ENCODE data around the gene RNASEH2A.
A peak's percentile ranks its signal among the peaks of the same experiment; 100 is the strongest.
"Not testable (repeated sequence)": the region's sequence is repeated elsewhere in the genome, so short reads cannot be mapped to it uniquely, and the experiment has no call there.

Gene RNASEH2A

DNA sequence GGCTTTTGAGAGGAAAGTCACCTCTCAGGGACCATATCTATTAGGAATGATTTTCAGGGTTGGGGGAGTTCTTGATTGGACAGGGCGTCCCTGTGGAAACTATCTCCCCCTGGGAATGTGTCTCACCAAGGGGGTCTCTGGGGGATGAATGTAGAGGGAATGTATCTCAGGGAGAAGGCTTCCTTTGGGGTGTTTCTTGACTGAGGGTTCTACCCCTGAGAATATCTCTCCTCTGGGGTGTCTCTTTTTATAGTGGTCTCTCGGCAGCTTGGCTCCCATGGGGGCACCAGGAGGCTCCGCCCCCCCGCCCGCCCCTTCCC is 27.0 kb downstream of the RNASEH2A start:
- no peak for DNase-seq (ENCODE audit: low read depth, low spot score)

DNA sequence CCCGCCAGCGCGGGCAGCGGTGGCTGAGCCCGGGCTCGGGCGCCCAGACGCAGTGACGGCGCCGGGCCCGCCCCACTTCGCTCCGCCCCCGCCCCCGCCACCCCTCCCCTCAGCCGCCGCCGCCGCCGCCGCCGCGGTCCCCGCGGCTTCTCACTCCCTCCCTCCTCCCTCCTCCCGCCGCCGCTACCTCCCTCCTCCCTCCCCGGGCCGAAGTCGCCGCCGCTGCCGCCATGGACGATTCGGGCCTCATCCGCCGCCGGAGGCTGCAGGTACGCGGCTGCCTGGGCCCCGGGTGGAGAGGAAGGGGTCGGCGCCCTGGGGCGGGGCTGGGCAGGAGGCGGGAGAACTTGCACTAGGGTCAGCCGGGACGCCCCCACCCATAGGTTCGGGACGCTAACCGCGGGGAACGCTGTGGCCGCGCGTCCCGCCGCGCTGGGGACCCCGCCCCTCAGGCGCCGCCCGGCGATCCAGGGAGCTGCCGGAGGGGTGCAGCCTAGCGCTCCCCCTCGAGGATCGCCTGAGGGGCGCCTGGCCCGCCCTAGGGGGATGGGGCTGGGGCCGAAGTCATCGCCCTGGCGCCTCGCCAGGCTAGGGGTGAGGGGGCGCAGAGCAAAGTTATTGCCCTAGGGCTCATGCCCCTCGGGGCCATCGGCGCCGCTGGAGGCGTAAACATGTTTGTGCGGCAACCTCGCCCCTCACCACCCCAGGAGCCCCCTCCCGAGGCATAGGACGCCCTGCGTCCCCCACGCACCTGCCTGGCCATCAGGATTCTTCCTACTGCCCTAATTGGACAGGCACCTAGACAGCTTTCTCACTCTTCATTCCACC is 27.6 kb downstream of the RNASEH2A start:
- no peak for DNase-seq (ENCODE audit: low read depth, low spot score)

DNA sequence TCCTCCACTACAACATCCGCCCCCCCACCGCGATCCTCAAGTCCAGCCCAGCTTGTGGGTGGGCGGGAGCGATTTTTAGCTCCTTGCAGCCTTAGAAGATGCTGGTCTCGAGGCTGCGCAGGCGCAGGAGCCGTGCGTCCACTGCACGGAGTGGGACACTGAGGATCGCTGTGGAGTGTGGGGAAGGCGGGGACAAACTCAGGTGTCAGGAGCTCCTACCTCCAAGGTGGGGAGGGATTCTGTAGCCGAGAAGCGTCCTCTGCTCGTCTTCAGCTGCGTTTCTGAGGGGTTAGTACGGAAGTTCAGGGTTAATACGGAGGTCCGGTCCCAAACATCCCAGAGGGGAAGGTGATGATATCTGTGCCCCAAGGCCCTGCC is 28.2 kb downstream of the RNASEH2A start, which contains the start of gene RTBDN:
Gene RTBDN, minus strand, starts transcription at position 14 of the 378 bp plus-strand sequence. CDS start 4,600 bp downstream, outside the sequence.
- DNase-seq (ENCODE audit: low read depth, low spot score), result no peak

DNA sequence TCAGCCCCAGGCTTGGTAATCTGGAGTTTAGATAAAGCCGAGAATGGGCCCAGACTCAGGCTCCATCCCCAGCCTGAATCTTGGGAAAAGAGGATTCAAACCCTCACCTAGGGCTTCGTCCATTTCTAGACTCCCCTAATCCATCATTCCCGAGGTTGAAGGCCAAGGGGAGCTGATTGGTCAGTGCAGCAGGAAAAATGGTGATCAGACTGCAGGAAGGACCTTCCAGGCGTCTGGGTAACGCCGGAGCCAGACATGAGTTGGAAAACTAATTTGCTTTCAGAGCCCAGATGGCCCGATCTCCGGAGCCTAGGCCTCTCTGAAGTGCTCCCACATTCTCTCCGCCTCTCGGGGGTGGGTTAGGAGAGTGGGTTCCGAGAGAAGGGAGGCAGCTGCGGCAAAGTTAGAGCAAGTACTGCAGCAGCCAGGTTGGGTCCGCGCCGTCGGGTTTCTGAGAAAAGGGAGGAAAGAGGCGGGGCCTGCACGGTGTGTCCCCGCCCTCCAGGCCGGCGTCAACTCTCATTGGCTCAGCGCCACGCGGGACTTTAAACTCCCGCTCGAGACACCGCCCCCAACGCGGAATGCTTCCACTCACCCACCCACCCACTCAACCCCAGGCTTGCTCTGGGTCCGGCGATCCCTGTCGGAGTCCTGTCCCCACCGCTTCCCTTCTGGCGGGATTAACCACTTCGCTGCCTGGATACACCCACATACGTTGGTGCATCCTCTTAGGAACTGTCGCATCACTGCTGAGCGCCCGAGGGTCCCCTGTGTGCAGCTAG is 28.8 kb downstream of the RNASEH2A start:
- DNase-seq (ENCODE audit: low read depth, low spot score), result no peak

DNA sequence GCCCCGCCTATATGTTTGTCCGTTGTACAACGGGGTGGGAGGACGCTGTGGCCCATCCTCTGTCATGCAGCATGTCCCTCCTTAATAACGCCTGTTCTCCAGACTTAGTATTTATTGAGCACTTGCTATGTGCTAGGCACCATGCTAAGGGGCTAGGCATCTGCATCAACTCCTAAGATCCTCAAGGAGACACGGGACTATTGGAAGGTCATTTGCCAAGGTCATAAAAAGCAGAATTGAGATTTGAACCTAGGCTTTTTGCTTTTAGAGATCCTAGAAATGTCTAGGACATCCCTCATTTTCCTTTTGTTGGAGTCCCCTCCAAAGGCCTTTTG is 30.1 kb downstream of the RNASEH2A start:
- DNase-seq (ENCODE audit: low read depth, low spot score), result no peak

DNA sequence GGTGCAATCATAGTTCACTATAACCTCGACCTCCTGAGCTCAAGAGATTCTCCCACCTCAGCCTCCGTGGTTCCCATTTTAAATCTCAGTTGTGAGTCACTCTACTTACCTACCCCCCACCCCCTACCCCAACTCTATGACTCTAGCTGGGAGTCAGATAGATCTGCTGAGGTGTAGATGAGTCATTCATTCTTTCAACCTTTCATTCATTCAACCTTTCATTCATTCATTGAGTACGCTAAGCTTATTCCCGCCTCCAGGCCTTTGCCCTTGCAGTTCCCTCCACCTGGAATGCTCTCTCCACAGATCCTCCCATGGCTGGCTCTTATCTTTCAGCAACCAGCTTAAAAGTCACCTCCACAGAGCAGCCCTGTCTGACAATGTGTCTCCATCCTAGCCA is 30.8 kb downstream of the RNASEH2A start:
- DNase-seq (ENCODE audit: low read depth, low spot score), result no peak

DNA sequence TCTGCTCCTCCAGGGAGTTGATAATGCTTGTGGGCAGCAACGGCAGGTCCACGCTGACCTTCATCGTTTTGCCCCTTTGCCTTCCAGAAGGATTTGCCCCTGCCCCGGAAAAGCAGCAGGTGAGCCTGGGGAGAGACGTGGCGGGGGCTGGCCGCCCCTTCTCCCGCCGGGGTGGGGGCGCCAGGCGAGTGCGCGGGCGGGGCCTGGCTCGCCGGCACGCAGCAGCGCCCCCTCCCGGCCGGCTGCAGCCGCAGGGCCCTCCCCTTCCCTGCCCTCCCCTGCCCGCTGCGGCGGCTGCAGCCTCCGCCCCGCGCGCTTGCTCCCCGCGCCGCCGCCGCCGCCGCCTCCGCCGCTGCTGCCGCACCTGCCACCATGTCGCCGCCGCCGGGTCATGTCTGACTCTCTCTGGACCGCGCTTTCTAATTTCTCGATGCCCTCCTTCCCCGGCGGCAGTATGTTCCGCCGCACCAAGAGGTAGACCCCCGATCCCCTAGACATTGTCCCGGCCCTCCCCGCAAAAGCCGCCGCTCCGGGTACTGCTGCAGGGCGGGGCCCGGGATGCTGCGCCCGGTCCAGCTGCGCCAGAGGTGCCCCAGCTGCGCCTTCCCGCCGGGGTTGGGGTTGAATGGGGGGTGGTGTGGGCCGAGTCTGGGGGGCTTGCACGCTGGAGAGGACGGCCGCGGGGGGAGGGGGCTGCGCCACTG is 31.9 kb downstream of the RNASEH2A start, which contains the start of gene MAST1:
Gene MAST1, plus strand, starts transcription at position 334 of the 704 bp plus-strand sequence. Its CDS starts 58 bp downstream, at position 392.
- DNase-seq (ENCODE audit: low read depth, low spot score), result no peak

DNA sequence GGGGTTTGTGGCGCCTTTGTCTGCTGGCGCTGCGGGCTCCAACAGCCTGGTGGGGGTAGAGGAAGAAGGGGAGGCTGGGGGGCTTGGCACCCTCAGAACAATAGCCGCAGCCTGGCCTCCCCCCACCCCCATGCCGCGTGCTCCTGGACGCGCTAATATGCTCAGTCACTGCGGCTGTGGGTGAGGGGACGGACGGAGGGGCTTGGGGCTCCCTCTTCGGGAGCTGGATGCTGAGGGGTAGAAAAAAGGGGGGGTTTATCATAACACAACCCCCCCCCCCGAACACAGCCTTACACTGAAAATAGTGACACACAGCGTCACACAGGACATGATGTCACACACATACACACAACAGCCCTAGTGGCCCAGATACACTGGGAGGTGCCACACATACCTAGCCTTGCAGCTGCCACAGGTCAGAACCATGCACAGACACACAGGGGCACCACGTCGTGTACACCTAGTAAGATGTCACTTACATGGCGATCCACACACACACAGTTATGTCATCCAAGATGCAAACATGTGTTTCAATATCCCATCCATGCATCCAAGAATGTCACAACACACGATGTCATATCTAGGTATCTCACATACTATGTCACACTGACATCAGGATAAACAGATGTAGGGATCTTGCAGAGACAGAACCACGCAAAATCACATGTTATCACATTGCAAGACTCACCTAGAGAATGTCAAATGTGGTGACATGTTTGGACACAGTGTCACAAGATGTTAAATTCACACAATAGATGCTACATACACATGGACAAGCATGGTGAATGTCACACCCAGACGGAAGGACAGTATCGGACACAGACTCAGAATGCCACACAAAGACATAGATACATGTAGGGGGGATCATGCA is 32.7 kb downstream of the RNASEH2A start:
- no peak for DNase-seq (ENCODE audit: low read depth, low spot score)

DNA sequence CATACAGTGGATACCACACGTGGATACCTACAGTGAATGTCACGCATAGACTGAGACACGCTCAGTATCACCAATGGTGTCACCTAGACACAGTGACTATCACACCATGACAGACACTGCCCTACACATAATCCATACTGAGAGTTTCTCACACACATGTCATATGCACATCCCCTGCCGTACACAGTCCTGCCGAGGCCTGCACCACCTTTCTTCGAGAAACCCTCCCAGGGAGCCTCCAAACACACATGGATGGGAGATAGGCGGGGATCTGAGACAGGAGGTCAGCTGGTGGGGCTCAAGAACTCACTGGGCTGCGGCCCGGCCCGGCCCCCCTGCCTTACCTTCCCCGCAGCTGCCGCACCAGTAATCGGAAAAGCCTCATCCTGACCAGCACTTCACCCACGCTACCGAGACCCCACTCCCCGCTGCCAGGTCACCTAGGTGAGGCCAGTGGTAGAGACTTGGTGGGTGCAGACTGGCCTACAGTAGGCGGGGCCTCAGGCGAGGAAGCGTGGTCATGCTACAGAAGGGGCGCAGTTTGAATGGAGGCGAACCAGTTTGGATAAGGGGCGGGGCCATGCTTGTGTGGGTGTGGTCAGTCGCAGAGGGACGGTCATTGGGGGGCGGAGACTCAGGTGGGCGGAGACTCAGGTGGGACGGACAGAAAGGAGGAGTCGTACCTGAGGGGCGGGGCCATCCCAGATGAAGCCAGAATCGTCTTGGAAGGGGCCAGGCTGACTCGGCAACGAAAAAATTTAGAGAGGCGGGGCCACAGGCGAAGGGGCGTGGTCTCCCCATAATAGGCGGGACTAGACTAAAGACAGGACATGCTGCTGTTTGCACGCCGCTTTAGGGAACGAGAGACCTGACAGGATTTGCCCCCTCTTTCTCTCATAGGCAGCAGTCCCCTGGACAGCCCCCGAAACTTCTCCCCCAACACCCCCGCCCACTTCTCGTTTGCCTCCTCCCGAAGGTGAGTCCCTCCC is 34.0 kb downstream of the RNASEH2A start:
- DNase-seq (ENCODE audit: low read depth, low spot score), result no peak

DNA sequence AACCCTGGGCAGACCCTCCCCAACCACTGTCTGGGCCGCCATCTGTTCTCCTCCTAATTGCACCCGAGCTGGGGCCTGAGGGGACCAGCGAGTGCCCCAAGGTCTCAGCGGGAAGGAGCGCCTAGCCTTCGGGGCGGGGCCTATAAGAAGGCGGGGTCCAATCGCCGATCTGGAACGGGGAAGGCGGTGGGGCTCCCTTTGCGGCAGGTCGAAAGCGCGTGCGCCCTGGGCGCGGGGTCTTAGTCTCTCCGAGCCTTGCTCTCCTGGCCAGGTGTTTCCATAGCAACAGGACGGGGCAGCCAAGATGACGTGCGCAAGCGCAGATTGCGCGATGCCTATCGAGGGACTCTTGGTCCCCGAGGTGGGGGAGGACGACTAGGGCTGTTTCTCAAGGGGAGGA is 34.7 kb downstream of the RNASEH2A start:
- DNase-seq (ENCODE audit: low read depth, low spot score), result no peak

DNA sequence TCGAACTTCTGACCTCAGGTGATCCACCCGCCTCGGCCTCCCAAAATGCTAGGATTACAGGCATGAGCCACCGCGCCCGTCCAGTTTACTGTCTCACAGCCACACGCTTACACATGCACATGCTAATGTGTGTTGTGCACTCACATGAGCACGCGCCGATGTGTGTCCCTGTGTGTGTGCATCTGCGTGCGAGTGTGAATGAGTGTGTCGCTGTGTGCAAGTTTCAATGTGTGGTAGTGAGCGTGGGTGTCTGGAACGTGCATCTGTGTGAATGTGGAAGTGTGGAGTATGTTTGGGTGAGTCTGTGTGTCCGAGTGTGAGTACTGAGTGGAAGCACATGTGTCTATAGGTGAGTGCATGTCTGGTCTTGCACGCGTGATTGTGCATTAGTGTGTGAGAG is 36.1 kb downstream of the RNASEH2A start:
- DNase-seq (ENCODE audit: low read depth, low spot score), result no peak

DNA sequence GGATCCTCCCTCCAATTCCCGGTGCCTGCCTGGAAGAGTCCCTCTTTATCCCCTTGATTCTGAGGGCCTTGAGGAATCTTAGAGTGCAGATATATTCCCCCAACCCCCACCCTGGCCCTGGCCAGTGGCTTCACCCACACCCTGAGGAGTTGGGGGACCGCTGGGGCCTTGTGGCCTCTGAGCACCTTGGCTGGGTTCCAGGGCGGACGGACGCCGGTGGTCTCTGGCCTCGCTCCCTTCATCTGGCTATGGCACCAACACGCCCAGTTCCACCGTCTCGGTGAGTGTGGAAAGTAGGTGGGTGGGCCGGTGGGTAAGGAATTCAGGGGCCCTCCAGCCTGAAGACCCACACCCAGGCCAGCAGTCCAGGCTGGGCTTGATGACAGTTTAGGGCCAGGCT is 36.9 kb downstream of the RNASEH2A start:
- no peak for DNase-seq (ENCODE audit: low read depth, low spot score)

DNA sequence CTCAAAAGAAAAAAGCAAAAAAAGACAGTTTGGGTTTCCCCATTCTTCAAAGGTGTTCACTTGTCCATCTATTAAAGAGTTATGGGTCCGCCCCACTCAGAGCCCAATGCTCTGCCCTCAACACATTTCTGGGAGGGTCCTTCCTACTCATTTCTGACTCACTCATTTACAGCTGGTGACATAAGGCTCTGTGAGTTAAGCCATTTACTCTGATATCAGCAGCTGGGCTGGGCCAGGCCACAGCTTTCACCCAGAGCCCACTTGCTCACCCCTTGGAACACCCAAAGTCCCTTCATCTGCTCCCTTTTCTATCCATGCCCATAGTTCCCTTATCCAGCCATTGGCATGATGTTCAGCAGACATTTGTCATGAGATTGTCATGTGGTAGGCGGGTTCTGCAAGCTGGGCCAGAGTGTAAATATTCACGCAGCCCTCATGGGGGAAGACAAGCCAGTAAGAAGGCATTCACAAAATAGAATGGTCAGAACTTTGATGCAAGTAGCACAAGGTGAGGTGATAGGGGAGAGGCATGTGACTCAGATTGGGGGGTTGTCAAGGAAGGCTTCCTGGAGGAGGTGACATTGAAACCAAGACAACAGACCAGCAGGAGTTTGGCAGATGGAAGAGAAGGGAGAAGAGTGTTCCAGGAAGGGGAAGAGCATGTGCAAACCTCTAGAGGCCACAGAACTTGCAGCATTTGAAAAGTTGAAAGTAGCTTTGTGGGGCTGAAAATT is 37.8 kb downstream of the RNASEH2A start:
- DNase-seq (ENCODE audit: low read depth, low spot score), result no peak

DNA sequence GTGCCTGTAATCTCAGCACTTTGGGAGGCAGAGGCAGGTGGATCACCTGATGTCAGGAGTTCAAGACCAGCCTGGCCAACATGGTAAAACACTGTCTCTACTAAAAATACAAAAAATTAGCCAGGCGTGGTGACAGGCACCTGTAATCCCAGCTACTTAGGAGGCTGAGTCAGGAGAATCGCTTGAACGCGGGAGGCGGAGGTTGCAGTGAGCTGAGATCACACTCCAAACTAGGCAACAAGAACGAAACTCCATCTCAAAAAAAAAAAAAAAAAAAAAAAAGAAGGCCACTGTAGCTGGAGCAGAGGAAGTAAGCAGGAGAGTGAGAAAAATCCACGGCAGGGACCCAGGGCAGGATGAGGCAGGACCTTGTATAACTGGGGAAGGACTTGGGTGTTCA is 40.2 kb downstream of the RNASEH2A start:
- DNase-seq (ENCODE audit: low read depth, low spot score), result not testable (repeated sequence)

DNA sequence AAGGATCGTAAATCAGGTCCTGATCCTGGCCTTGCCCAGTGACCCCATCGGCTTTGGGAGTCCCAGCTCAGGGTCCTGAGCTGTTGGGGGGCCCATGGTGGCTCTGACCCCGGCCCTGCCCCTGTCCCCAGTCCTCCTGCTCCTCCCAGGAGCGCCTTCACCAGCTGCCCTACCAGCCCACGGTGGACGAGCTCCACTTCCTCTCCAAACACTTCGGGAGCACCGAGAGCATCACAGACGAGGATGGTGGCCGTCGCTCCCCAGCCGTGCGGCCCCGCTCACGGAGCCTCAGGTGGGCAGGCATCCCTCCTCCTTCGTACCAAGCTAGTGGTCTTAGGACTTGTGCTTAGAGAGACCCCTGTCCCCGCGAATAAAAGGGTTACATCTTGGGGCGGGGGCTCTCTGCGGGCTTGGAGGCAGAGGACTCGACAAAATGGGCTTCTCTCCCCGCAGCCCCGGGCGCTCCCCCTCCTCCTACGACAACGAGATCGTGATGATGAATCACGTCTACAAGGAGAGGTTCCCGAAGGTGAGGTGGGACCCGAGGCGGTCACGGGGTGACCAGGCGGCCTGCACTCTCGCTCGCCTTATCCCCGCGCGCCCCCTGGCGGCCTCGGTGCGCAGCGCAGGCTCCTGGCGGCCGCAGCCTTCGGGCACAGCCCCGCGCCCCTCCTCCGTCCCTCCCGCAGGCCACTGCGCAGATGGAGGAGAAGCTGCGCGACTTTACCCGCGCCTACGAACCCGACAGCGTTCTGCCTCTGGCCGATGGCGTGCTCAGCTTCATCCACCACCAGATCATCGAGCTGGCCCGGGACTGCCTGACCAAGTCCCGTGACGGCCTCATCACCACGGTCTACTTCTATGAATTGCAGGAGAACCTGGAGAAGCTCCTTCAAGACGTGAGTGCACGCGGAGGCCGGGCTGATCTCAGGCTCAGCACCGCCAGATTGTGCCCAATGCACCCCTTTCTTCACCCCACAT is 41.1 kb downstream of the RNASEH2A start:
- DNase-seq (ENCODE audit: low read depth, low spot score), result peak; percentile 69

DNA sequence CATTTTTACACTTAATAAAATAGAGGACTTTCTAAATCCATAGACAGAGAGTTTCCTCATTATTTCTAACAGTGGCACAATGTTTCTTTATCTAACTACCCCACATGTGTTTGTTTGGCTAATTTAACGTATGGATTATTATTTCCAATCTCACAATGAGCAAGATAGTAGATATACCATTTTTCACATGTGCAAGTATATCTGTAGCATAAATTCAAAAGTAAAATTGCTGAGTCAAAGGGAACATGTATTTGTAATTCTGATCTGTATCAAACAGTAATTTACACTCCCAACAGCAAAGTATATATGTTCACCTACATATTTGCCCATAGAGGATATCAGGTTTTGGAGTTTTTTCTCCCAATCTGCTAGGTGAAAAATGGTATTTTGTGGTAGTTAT is 50.3 kb downstream of the RNASEH2A start:
- DNase-seq (ENCODE audit: low read depth, low spot score), result no peak

DNA sequence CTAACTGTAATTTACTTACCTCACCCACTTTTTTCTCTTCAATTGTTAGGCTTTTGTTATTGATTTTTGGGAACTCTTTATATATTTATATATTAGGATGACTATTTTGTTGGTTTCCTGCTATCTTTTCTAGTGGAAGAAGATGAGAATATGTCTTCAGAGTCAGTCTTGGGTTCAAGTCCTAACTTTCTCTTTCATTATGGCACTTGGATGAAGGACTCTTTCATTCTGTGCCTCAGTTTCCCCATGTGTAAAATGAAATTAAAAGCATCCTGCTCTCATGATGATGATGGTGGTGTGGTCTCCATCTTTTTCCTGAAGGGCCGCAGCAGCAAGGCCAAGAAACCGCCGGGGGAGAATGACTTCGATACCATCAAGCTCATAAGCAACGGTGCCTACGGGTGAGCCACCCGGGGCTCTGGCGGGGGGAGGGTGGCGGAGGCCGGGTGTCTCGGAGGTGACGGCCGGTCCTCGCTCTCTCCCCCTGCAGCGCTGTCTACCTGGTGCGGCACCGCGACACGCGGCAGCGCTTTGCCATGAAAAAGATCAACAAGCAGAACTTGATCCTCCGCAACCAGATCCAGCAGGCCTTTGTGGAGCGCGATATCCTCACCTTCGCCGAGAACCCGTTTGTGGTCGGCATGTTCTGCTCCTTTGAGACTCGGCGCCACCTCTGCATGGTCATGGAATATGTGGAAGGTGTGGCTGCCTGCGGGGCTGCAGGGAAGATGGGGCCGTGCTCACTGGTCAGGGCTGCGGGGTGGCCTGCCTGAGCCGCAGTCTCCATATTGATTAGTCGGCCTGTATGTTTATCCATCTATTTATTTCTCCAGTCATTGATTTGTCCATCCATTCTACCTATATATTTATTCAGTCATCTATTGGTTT is 51.9 kb downstream of the RNASEH2A start:
- DNase-seq (ENCODE audit: low read depth, low spot score), result no peak

Data from activated naive CD8-positive, alpha-beta T cell treated with anti-CD3 and anti-CD28 coated beads, Interleukin-2, amount 50 U/mL, for 16 hours (primary cell).